SK-N-SH (cell line): ENCODE data around the gene SF3B5.

Experiments
- EZH2phosphoT487 ChIP-seq: fragments of 200-600 bp; sonication (generic); IDR thresholded peaks from 2 replicates; pipeline ENCODE4 v1.6.1; 2017; ENCODE audit warnings: low read depth, mixed run types, mild to moderate bottlenecking, antibody characterized with exemption, moderate library complexity, borderline replicate concordance
- FOSL2 ChIP-seq: IDR thresholded peaks from 2 replicates; pipeline ENCODE4 v1.4.0; 2012; ENCODE audit warnings: low read depth, mild to moderate bottlenecking, moderate library complexity, borderline replicate concordance
- GATA2 ChIP-seq: sonication (generic); formaldehyde crosslinking; IDR thresholded peaks from 2 replicates; pipeline ENCODE4 v1.5.0; 2020; ENCODE audit warnings: mild to moderate bottlenecking, missing genetic modification reagents
- MXI1 ChIP-seq: IDR thresholded peaks from 2 replicates; pipeline ENCODE4 v1.6.1; 2012; ENCODE audit warnings: mild to moderate bottlenecking, low read depth, low read length, improper control_type of control experiment
- NRF1 ChIP-seq: IDR thresholded peaks from 2 replicates; pipeline ENCODE4 v1.6.1; 2012; ENCODE audit warnings: low read depth, mild to moderate bottlenecking, low read length
- SMC3 ChIP-seq: IDR thresholded peaks from 2 replicates; pipeline ENCODE4 v1.6.1; 2012; ENCODE audit warnings: low read depth, low read length, improper control_type of control experiment
- TAF1 ChIP-seq: IDR thresholded peaks from 2 replicates; pipeline ENCODE4 v1.6.1; 2012; ENCODE audit warnings: low read depth, mild to moderate bottlenecking, low read length, moderate library complexity, borderline replicate concordance
- TF ChIP-seq, protein P1 (sequence below): fragments of 200-600 bp; sonication (generic); IDR thresholded peaks from 2 replicates; pipeline ENCODE4 v1.6.1; 2017; ENCODE audit warnings: antibody characterized with exemption, mild to moderate bottlenecking, moderate library complexity
- TF ChIP-seq, protein P2 (sequence below): fragments of 150-350 bp; IDR thresholded peaks from 2 replicates; pipeline ENCODE4 v1.6.1; 2017; ENCODE audit warnings: antibody characterized with exemption, low read length, low read depth, borderline replicate concordance
- TF ChIP-seq, protein P3 (sequence below): IDR thresholded peaks from 2 replicates; pipeline ENCODE4 v1.4.0; 2012; ENCODE audit warnings: low read depth

DNA sequence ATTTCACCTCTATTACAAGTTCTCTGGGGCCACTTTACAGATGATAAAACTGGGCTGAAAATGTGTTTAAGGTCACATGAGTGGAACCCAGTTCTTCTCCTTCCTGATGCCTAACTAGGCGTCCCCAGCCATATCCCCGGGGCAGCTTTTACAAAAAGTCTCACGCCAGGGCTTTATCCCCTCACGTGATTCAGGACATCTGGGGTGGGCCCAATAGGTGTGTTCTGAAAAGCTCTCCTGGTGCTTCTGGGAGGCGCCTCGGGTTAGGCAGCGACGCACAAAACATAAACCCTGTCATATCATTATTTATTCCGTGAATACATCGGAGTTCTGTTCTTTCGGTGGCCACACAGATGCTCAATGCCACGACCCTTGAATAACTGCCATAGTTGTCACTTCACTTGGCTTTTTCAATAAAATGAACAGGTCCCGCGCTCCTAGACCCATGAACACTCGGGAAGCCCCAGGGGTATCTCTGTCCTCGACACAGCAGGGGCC lies 32.1 kb downstream of the SF3B5 start:
- TF ChIP-seq GATA2 (CRISPR knock-in tag): no peak
- no peak for TF ChIP-seq SMC3
- TF ChIP-seq, protein P1, sequence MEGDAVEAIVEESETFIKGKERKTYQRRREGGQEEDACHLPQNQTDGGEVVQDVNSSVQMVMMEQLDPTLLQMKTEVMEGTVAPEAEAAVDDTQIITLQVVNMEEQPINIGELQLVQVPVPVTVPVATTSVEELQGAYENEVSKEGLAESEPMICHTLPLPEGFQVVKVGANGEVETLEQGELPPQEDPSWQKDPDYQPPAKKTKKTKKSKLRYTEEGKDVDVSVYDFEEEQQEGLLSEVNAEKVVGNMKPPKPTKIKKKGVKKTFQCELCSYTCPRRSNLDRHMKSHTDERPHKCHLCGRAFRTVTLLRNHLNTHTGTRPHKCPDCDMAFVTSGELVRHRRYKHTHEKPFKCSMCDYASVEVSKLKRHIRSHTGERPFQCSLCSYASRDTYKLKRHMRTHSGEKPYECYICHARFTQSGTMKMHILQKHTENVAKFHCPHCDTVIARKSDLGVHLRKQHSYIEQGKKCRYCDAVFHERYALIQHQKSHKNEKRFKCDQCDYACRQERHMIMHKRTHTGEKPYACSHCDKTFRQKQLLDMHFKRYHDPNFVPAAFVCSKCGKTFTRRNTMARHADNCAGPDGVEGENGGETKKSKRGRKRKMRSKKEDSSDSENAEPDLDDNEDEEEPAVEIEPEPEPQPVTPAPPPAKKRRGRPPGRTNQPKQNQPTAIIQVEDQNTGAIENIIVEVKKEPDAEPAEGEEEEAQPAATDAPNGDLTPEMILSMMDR: no peak
- TF ChIP-seq MXI1: no peak
- TF ChIP-seq TAF1: no peak
- TF ChIP-seq FOSL2: no peak
- no peak for TF ChIP-seq NRF1
- TF ChIP-seq, protein P2, sequence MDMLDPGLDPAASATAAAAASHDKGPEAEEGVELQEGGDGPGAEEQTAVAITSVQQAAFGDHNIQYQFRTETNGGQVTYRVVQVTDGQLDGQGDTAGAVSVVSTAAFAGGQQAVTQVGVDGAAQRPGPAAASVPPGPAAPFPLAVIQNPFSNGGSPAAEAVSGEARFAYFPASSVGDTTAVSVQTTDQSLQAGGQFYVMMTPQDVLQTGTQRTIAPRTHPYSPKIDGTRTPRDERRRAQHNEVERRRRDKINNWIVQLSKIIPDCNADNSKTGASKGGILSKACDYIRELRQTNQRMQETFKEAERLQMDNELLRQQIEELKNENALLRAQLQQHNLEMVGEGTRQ: no peak
- TF ChIP-seq EZH2phosphoT487: no peak
- TF ChIP-seq, protein P3, sequence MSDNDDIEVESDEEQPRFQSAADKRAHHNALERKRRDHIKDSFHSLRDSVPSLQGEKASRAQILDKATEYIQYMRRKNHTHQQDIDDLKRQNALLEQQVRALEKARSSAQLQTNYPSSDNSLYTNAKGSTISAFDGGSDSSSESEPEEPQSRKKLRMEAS: no peak
